ENCODE results near the gene INTS2. TPM values are rescaled to one million over a fixed set of nuclear protein-coding genes. Genes with fewer than 3 reads are reported as not detected.
"Not testable (repeated sequence)": the region's sequence is repeated elsewhere in the genome, so short reads cannot be mapped to it uniquely, and the experiment has no call there.

INTS2 gene
- polyA plus RNA-seq (ENCODE audit: insufficient read length): 11.0 TPM

GRCh38 chr17:61927208-61928100 lies at the start of gene INTS2:
Gene INTS2, minus strand, starts transcription at chr17:61927982. Its CDS starts 1,338 bp downstream, at chr17:61926644.
- DNase-seq (ENCODE audit: low read depth): peak; percentile 84

GRCh38 chr17:61974115-61974514 lies 46.3 kb upstream of the INTS2 start:
- DNase-seq (ENCODE audit: low read depth): no peak

- no peak for DNase-seq (ENCODE audit: low read depth)
These were observed 44.5 kb upstream of the INTS2 start for GRCh38 chr17:61972311-61972710.

- DNase-seq (ENCODE audit: low read depth): no peak
These were observed 42.2 kb upstream of the INTS2 start for GRCh38 chr17:61970030-61970429.

GRCh38 chr17:61968757-61969156 lies 41.0 kb upstream of the INTS2 start:
- no peak for DNase-seq (ENCODE audit: low read depth)

- no peak for DNase-seq (ENCODE audit: low read depth)
These were observed 39.9 kb upstream of the INTS2 start for GRCh38 chr17:61967729-61968128.

GRCh38 chr17:61966191-61966590 lies 38.4 kb upstream of the INTS2 start:
- DNase-seq (ENCODE audit: low read depth): no peak

- DNase-seq (ENCODE audit: low read depth): no peak
These were observed 27.8 kb upstream of the INTS2 start for GRCh38 chr17:61955619-61956018.

GRCh38 chr17:61947367-61948078 lies 19.7 kb upstream of the INTS2 start:
- DNase-seq (ENCODE audit: low read depth): no peak

GRCh38 chr17:61946359-61946758 lies 18.6 kb upstream of the INTS2 start:
- no peak for DNase-seq (ENCODE audit: low read depth)

GRCh38 chr17:61943117-61943516 lies 15.3 kb upstream of the INTS2 start:
- DNase-seq (ENCODE audit: low read depth): no peak

GRCh38 chr17:61942085-61942484 lies 14.3 kb upstream of the INTS2 start:
- no peak for DNase-seq (ENCODE audit: low read depth)

GRCh38 chr17:61928101-61928436 lies 287 bp upstream of the INTS2 start:
- DNase-seq (ENCODE audit: low read depth): no peak

- no peak for DNase-seq (ENCODE audit: low read depth)
These were observed 965 bp downstream of the INTS2 start for GRCh38 chr17:61926826-61927207.

GRCh38 chr17:61915162-61915561 lies 12.6 kb downstream of the INTS2 start:
- not testable (repeated sequence) for DNase-seq (ENCODE audit: low read depth)

GRCh38 chr17:61908292-61909037 lies 19.3 kb downstream of the INTS2 start:
- no peak for DNase-seq (ENCODE audit: low read depth)

GRCh38 chr17:61907361-61907760 lies 20.4 kb downstream of the INTS2 start:
- no peak for DNase-seq (ENCODE audit: low read depth)

- no peak for DNase-seq (ENCODE audit: low read depth)
These were observed 23.6 kb downstream of the INTS2 start for GRCh38 chr17:61904094-61904710.

- no peak for DNase-seq (ENCODE audit: low read depth)
These were observed 24.5 kb downstream of the INTS2 start for GRCh38 chr17:61903251-61903650.

- DNase-seq (ENCODE audit: low read depth): no peak
These were observed 30.1 kb downstream of the INTS2 start for GRCh38 chr17:61897548-61898180.

GRCh38 chr17:61895391-61895790 lies 32.4 kb downstream of the INTS2 start:
- no peak for DNase-seq (ENCODE audit: low read depth)

All from forelimb muscle (tissue), 1 donor.